A549 (cell line): ENCODE measurements around the gene SLC38A11. TPM values are rescaled to one million over a fixed set of nuclear protein-coding genes. Genes with fewer than 3 reads are reported as not detected.

Experiments
- ATAC-seq, 2 experiments: fragments of 200-7000 bp in 1 of 2; fragments of >200 bp in 1 of 2; cut with Nextera tagmentation in 1 of 2; cut with Tn5 transposase in 1 of 2; 3 replicates each; pipeline versions ENCODE4 v1.8.0 to v1.9.1; 2018 to 2020; ENCODE audit warnings: mild to moderate bottlenecking in 1 of 2, moderate library complexity in 1 of 2
- CTCF ChIA-PET: fragments of 300-600 bp; sonication (Branson Sonifier 250); formaldehyde crosslinking; extraction: SDS; loops from one replicate; lab custom pipeline; 2021; ENCODE audit warnings: antibody characterized with exemption, inconsistent platforms; lab: Yijun Ruan, JAX
- POLR2A ChIA-PET: fragments of 350-600 bp; formaldehyde crosslinking; extraction: SDS; loops from one replicate; lab custom pipeline; 2021; ENCODE audit warnings: antibody characterized with exemption, inconsistent platforms; lab: Yijun Ruan, JAX
- DNase-seq, 2 experiments: peaks; one replicate each; pipeline versions ENCODE4 v3.0.0 to v3.0.0-alpha.2; 2011 to 2016; ENCODE audit warnings: low read depth in 1 of 2, low spot score in 1 of 2
- FAIRE-seq: peaks from 2 replicates; lab custom pipeline; 2011; peaks lifted over from hg19 to GRCh38; lab: Jason Lieb, UNC
- H3K27ac ChIP-seq, 2 experiments: fragments of >200 bp; sonication (Bioruptor Twin); formaldehyde crosslinking; 3 replicates each; pipeline ENCODE4 v1.5.1; 2016 to 2017
- H3K4me1 ChIP-seq: fragments of >200 bp; sonication (Bioruptor Twin); formaldehyde crosslinking; 3 replicates; pipeline ENCODE4 v1.6.1; 2016
- H3K4me2 ChIP-seq: fragments of >200 bp; sonication (Bioruptor Twin); formaldehyde crosslinking; 3 replicates; pipeline ENCODE4 v1.6.1; 2016
- H3K4me3 ChIP-seq: fragments of >200 bp; sonication (Bioruptor Twin); formaldehyde crosslinking; 3 replicates; pipeline ENCODE4 v1.5.1; 2016
- H3K9me3 ChIP-seq: fragments of >200 bp; sonication (Bioruptor Twin); formaldehyde crosslinking; 3 replicates; pipeline ENCODE4 v1.6.1; 2016
- CBX8 ChIP-seq: fragments of 200-600 bp; sonication (generic); IDR thresholded peaks from 2 replicates; pipeline ENCODE4 v1.6.1; 2016
- CEBPB ChIP-seq, 2 experiments: fragments of >200 bp in 1 of 2; sonication (Bioruptor Twin) in 1 of 2; formaldehyde crosslinking in 1 of 2; IDR thresholded peaks; 2 replicates each; pipeline ENCODE4 v1.6.1; 2012 to 2016
- CHD4 ChIP-seq: fragments of 200-600 bp; sonication (generic); IDR thresholded peaks from 2 replicates; pipeline ENCODE4 v1.6.1; 2016; ENCODE audit warnings: antibody characterized with exemption, mild to moderate bottlenecking, borderline replicate concordance
- EHMT2 ChIP-seq: fragments of 200-600 bp; sonication (generic); IDR thresholded peaks from 2 replicates; pipeline ENCODE4 v1.6.1; 2016; ENCODE audit warnings: antibody characterized with exemption, low read depth, mild to moderate bottlenecking, moderate library complexity
- EP300 ChIP-seq, 2 experiments: fragments of >200 bp; sonication (Bioruptor Twin); formaldehyde crosslinking; IDR thresholded peaks; 2 replicates in 1 of 2; 3 replicates in 1 of 2; pipeline ENCODE4 v1.6.1; 2016 to 2017
- ESRRA ChIP-seq: fragments of 150-350 bp; IDR thresholded peaks from 2 replicates; pipeline ENCODE4 v1.6.1; 2014; ENCODE audit warnings: mild to moderate bottlenecking, low read length, borderline replicate concordance
- HDAC2 ChIP-seq: fragments of 200-600 bp; sonication (generic); IDR thresholded peaks from 2 replicates; pipeline ENCODE4 v1.6.1; 2016
- HEYL ChIP-seq: fragments of 250-450 bp; sonication (Bioruptor Pico); IDR thresholded peaks from 2 replicates; pipeline ENCODE4 v1.8.0; 2021; ENCODE audit warnings: mild to moderate bottlenecking, moderate library complexity
- HOXB13 ChIP-seq: fragments of 250-450 bp; sonication (Bioruptor Pico); IDR thresholded peaks from 2 replicates; pipeline ENCODE4 v1.5.0; 2020; ENCODE audit warnings: low read depth, mild to moderate bottlenecking, moderate library complexity
- JUN ChIP-seq, 2 experiments: fragments of >200 bp; sonication (Bioruptor Twin); formaldehyde crosslinking; IDR thresholded peaks; 2 replicates in 1 of 2; 3 replicates in 1 of 2; pipeline ENCODE4 v1.6.1; 2016 to 2017
- JUNB ChIP-seq: fragments of >200 bp; sonication (Bioruptor Twin); formaldehyde crosslinking; IDR thresholded peaks from 2 replicates; pipeline ENCODE4 v1.6.1; 2016
- KDM5A ChIP-seq: fragments of 200-600 bp; sonication (generic); IDR thresholded peaks from 2 replicates; pipeline ENCODE4 v1.6.1; 2016; ENCODE audit warnings: antibody characterized with exemption, mild to moderate bottlenecking
- MYC ChIP-seq: IDR thresholded peaks from 2 replicates; pipeline ENCODE4 v1.6.1; 2012; ENCODE audit warnings: mild to moderate bottlenecking, inconsistent platforms, low read length, improper control_type of control experiment, borderline replicate concordance
- NFE2L2 ChIP-seq: fragments of 150-350 bp; conservative IDR thresholded peaks from 2 replicates; pipeline ENCODE4 v1.6.1; 2014; ENCODE audit warnings: low read length
- NPAS2 ChIP-seq: fragments of 250-450 bp; sonication (Bioruptor Pico); IDR thresholded peaks from 2 replicates; pipeline ENCODE4 v1.8.0; 2022; ENCODE audit warnings: mild to moderate bottlenecking, moderate library complexity, borderline replicate concordance
- NR3C1 ChIP-seq: fragments of >200 bp; sonication (Bioruptor Twin); formaldehyde crosslinking; IDR thresholded peaks from 3 replicates; pipeline ENCODE4 v1.6.1; 2017
- POLR2AphosphoS2 ChIP-seq: conservative IDR thresholded peaks from 2 replicates; pipeline ENCODE4 v1.6.1; 2012; ENCODE audit warnings: low read length, improper control_type of control experiment, inconsistent platforms
- RCOR1 ChIP-seq: fragments of 150-350 bp; IDR thresholded peaks from 2 replicates; pipeline ENCODE4 v1.6.1; 2014; ENCODE audit warnings: antibody characterized with exemption, low read length, low read depth
- RFX5 ChIP-seq: fragments of 450-650 bp; IDR thresholded peaks from 2 replicates; pipeline ENCODE4 v1.7.1; 2014; ENCODE audit warnings: antibody characterized with exemption, mild to moderate bottlenecking, moderate library complexity
- SMC3 ChIP-seq: fragments of >200 bp; sonication (Bioruptor Twin); formaldehyde crosslinking; IDR thresholded peaks from 3 replicates; pipeline ENCODE4 v1.6.1; 2018; ENCODE audit warnings: inconsistent platforms
- TFCP2L1 ChIP-seq: fragments of 250-450 bp; sonication (Bioruptor Pico); IDR thresholded peaks from 2 replicates; pipeline ENCODE4 v1.5.0; 2021; ENCODE audit warnings: mild to moderate bottlenecking
- TP53 ChIP-seq: fragments of 250-450 bp; sonication (Bioruptor Pico); IDR thresholded peaks from 2 replicates; pipeline ENCODE4 v1.5.0; 2021; ENCODE audit warnings: mild to moderate bottlenecking, moderate library complexity
- ZFP36 ChIP-seq: fragments of 450-650 bp; IDR thresholded peaks from 2 replicates; pipeline ENCODE4 v1.6.1; 2014; ENCODE audit warnings: borderline replicate concordance; ENCODE audit not compliant: partially characterized antibody
- WGBS: methylation state at CpG from one replicate; pipeline ENCODE4 v1.1.6; 2017; ENCODE audit errors: missing lambda C conversion rate; 5-methylcytosine and 5-hydroxymethylcytosine counted together
- polyA plus RNA-seq, 4 experiments: library from polyadenylated mRNA; depleted of rRNA in 3 of 4; stranded (reverse); fragments of >200 nt; fragmentation: RNase III in 1 of 4; extraction: RNeasy Plus Mini Kit Qiagen cat#74134 plus additional on column Dnase treatment in 1 of 4; gene quantifications; 2 replicates in 3 of 4; 3 replicates in 1 of 4; pipeline ENCODE4 v1.2.3, GENCODE V29; 2011 to 2017
- TF ChIP-seq, protein P1 (sequence below): fragments of 150-350 bp; IDR thresholded peaks from 2 replicates; pipeline ENCODE4 v1.6.1; 2014; ENCODE audit warnings: low read depth, mild to moderate bottlenecking, low read length
- TF ChIP-seq, protein P2 (sequence below): IDR thresholded peaks from 2 replicates; pipeline ENCODE4 v1.6.1; 2012
- TF ChIP-seq, protein P3 (sequence below): fragments of 450-650 bp; IDR thresholded peaks from 2 replicates; pipeline ENCODE4 v1.6.1; 2014; ENCODE audit warnings: antibody characterized with exemption
- TF ChIP-seq, protein P4 (sequence below): IDR thresholded peaks from 2 replicates; pipeline ENCODE4 v1.6.1; 2012
- TF ChIP-seq, protein P5 (sequence below): fragments of >200 bp; sonication (Bioruptor Twin); formaldehyde crosslinking; IDR thresholded peaks from 2 replicates; pipeline ENCODE4 v1.6.1; 2016
- TF ChIP-seq, protein P6 (sequence below): fragments of >200 bp; sonication (Bioruptor Twin); formaldehyde crosslinking; IDR thresholded peaks from 3 replicates; pipeline ENCODE4 v1.5.1; 2016

The SLC38A11 gene
- polyA plus RNA-seq, 2 of the 4 experiments (the other 2 are of a cell fraction) = 0.05 to 0.22 TPM

DNA sequence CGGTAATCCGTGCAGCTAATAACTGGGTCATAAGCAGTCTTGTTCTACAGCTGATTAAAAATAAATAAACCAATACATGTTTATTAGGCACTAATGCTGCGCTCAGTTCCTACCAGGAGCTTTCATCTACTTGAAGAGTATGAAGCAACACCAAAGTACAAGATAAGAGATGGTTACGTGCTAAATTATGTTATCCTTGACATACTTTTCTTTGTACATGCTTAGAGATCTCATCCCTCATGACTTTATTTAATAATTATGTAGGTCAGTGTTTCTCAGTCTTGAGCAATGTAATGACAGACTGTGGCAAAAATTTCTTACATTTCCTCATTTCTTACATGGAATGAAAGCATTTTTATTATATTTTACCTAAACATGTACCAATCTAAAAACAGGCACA is 59.1 kb downstream of the SLC38A11 start:
- Histone ChIP-seq H3K4me1 (peaks cover 32% of the 10 kb centered on the region), H3K4me3 (no peak overlapping the region)
- CTCF ChIA-PET = interaction anchor here (1.5 kb wide), 1 partner anchor 17 kb away, joined by 3 read pairs; no protein-coding TSS in a partner anchor
- ATAC-seq = no peak
- DNase-seq = no peak
- POLR2A ChIA-PET = no interaction called here
- WGBS = 87% methylated on average over 4 of the region's 4 CpGs
- no peak for TF ChIP-seq SMC3
- TF ChIP-seq CHD4 = no peak
- TF ChIP-seq MYC = no peak
- TF ChIP-seq, protein P1, sequence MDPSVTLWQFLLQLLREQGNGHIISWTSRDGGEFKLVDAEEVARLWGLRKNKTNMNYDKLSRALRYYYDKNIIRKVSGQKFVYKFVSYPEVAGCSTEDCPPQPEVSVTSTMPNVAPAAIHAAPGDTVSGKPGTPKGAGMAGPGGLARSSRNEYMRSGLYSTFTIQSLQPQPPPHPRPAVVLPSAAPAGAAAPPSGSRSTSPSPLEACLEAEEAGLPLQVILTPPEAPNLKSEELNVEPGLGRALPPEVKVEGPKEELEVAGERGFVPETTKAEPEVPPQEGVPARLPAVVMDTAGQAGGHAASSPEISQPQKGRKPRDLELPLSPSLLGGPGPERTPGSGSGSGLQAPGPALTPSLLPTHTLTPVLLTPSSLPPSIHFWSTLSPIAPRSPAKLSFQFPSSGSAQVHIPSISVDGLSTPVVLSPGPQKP = no peak
- no peak for TF ChIP-seq HOXB13 (CRISPR knock-in tag)
- TF ChIP-seq JUNB = no peak
- TF ChIP-seq EHMT2 = no peak
- TF ChIP-seq CBX8 = no peak
- no peak for TF ChIP-seq NR3C1
- TF ChIP-seq CEBPB (IDR thresholded peaks at IDR 0.05) = no peak
- TF ChIP-seq, protein P2, sequence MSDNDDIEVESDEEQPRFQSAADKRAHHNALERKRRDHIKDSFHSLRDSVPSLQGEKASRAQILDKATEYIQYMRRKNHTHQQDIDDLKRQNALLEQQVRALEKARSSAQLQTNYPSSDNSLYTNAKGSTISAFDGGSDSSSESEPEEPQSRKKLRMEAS = no peak
- TF ChIP-seq EP300 (IDR thresholded peaks at IDR 0.05) = no peak
- no peak for TF ChIP-seq TFCP2L1 (CRISPR knock-in tag)
- no peak for TF ChIP-seq NFE2L2
- no peak for TF ChIP-seq NPAS2 (CRISPR knock-in tag)
- TF ChIP-seq, protein P3, sequence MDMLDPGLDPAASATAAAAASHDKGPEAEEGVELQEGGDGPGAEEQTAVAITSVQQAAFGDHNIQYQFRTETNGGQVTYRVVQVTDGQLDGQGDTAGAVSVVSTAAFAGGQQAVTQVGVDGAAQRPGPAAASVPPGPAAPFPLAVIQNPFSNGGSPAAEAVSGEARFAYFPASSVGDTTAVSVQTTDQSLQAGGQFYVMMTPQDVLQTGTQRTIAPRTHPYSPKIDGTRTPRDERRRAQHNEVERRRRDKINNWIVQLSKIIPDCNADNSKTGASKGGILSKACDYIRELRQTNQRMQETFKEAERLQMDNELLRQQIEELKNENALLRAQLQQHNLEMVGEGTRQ = no peak
- TF ChIP-seq, protein P4, sequence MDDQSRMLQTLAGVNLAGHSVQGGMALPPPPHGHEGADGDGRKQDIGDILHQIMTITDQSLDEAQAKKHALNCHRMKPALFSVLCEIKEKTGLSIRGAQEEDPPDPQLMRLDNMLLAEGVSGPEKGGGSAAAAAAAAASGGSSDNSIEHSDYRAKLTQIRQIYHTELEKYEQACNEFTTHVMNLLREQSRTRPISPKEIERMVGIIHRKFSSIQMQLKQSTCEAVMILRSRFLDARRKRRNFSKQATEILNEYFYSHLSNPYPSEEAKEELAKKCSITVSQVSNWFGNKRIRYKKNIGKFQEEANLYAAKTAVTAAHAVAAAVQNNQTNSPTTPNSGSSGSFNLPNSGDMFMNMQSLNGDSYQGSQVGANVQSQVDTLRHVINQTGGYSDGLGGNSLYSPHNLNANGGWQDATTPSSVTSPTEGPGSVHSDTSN = no peak
- TF ChIP-seq, protein P5, sequence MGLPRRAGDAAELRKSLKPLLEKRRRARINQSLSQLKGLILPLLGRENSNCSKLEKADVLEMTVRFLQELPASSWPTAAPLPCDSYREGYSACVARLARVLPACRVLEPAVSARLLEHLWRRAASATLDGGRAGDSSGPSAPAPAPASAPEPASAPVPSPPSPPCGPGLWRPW = no peak
- TF ChIP-seq RFX5 = no peak
- no peak for TF ChIP-seq HDAC2
- TF ChIP-seq, all 56 proteins: peak for 0
- no peak for FAIRE-seq
- peak overlapping the region; percentile 51 for H3K4me2 ChIP-seq
- peak overlapping the region; percentile 44 to 62 for H3K27ac ChIP-seq
- no peaks in the 10 kb centered on the region for H3K9me3 ChIP-seq

DNA sequence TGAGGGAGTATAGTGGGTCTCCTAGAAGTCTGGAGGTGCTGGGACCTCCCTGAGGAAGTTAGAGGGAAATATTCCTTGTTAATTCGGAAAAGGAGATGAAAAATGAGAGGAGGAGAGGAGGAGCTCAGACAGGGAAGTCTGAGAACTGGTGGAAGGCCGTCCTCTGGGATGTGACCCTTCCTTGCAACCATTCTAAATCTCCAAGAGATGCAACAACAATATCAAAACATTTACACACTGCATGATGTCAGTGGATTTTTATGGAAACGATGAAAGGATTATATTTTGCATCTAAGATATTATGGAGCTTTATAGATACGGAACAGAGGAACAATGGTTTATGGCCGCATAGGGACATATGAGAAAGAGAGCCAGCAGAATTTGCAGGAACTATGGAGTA is 63.9 kb downstream of the SLC38A11 start:
- 76% methylated on average over 5 of the region's 5 CpGs for WGBS
- Histone ChIP-seq H3K4me2 (no peak overlapping the region), H3K27ac (no peak overlapping the region), H3K4me3 (no peak overlapping the region), H3K9me3 (no peaks in the 10 kb centered on the region), H3K4me1 (peaks cover 6% of the 10 kb centered on the region)
- no peak for FAIRE-seq
- POLR2A ChIA-PET = no interaction called here
- TF ChIP-seq CEBPB (IDR thresholded peaks at IDR 0.05) = no peak
- TF ChIP-seq POLR2AphosphoS2 = no peak
- no peak for TF ChIP-seq HEYL (CRISPR knock-in tag)
- TF ChIP-seq MYC = no peak
- TF ChIP-seq ZFP36 = no peak
- TF ChIP-seq ESRRA = no peak
- TF ChIP-seq TP53 (CRISPR knock-in tag) = no peak
- TF ChIP-seq RCOR1 = no peak
- no peak for TF ChIP-seq KDM5A
- TF ChIP-seq, protein P4 = no peak
- TF ChIP-seq NFE2L2 = no peak
- TF ChIP-seq, protein P5 = no peak
- TF ChIP-seq, protein P6, sequence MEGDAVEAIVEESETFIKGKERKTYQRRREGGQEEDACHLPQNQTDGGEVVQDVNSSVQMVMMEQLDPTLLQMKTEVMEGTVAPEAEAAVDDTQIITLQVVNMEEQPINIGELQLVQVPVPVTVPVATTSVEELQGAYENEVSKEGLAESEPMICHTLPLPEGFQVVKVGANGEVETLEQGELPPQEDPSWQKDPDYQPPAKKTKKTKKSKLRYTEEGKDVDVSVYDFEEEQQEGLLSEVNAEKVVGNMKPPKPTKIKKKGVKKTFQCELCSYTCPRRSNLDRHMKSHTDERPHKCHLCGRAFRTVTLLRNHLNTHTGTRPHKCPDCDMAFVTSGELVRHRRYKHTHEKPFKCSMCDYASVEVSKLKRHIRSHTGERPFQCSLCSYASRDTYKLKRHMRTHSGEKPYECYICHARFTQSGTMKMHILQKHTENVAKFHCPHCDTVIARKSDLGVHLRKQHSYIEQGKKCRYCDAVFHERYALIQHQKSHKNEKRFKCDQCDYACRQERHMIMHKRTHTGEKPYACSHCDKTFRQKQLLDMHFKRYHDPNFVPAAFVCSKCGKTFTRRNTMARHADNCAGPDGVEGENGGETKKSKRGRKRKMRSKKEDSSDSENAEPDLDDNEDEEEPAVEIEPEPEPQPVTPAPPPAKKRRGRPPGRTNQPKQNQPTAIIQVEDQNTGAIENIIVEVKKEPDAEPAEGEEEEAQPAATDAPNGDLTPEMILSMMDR = no peak
- no peak for TF ChIP-seq RFX5
- TF ChIP-seq JUN (IDR thresholded peaks at IDR 0.05) = no peak
- no peak for DNase-seq
- CTCF ChIA-PET = interaction anchor here (0.6 to 3.6 kb wide), 5 partner anchors 11 to 50 kb away, joined by 3 to 15 read pairs (median 3); partner anchors contain the start of gene COBLL1
- ATAC-seq = no peak
